Testis (tissue), 3 donors: ENCODE results near the gene ZNF276. TPM values are rescaled to one million over a fixed set of nuclear protein-coding genes. Genes with fewer than 3 reads are reported as not detected.

Source experiments
- DNase-seq: peaks from one replicate; pipeline ENCODE4 v3.0.0-alpha.2; 2019
- H3K27ac ChIP-seq, 2 donors: fragments of 200-600 bp; sonication (generic); one replicate each; pipeline ENCODE4 v1.5.1; 2019
- H3K27me3 ChIP-seq: fragments of 200-600 bp; sonication (generic); one replicate; pipeline ENCODE4 v1.5.1; 2019
- H3K36me3 ChIP-seq: fragments of 200-600 bp; sonication (generic); one replicate; pipeline ENCODE4 v1.5.1; 2017; ENCODE audit warnings: low read depth; ENCODE audit errors: missing control alignments
- H3K4me1 ChIP-seq: fragments of 200-600 bp; sonication (generic); one replicate; pipeline ENCODE4 v1.5.1; 2019
- H3K4me3 ChIP-seq, 2 donors: fragments of 200-600 bp; sonication (generic); one replicate each; pipeline ENCODE4 v1.5.1; 2017 to 2019
- H3K9me3 ChIP-seq: fragments of 200-600 bp; sonication (generic); one replicate; pipeline ENCODE4 v1.5.1; 2017
- CTCF ChIP-seq, 3 experiments: fragments of 450-650 bp in 2 of 3; fragments of 200-600 bp in 1 of 3; sonication (generic) in 1 of 3; IDR thresholded peaks; one replicate each; pipeline ENCODE4 v1.5.1; 2016 to 2019; ENCODE audit warnings: antibody characterized with exemption in 3 of 3, mild to moderate bottlenecking in 2 of 3, moderate library complexity in 1 of 3
- POLR2A ChIP-seq: fragments of 450-650 bp; IDR thresholded peaks from one replicate; pipeline ENCODE4 v1.6.1; 2017; ENCODE audit warnings: antibody characterized with exemption, mild to moderate bottlenecking, moderate library complexity
- WGBS, 2 donors: methylation state at CpG; one replicate each; pipeline ENCODE4 v1.1.5; 2018; 5-methylcytosine and 5-hydroxymethylcytosine counted together
- intact Hi-C: fragments of 100-400 bp; cut with DNase I; formaldehyde crosslinking; loops from one replicate; pipeline ENCODE4 v1.15.1; 2023; ENCODE audit warnings: low total_unique reads
- polyA plus RNA-seq: library from polyadenylated mRNA; stranded (reverse); fragments of 350-450 nt; fragmentation: Illumina TruSeq; extraction: RNeasy Lipid Tissue Mini Kit (QIAGEN cat#74804); gene quantifications from one replicate; pipeline ENCODE4 v1.2.3, GENCODE V29; 2014; ENCODE audit warnings: low read depth, low replicate concordance; ENCODE audit not compliant: insufficient read depth
- total RNA-seq, 2 donors: library from RNA; depleted of rRNA; stranded (reverse); fragments of >200 nt; gene quantifications; one replicate each; pipeline ENCODE4 v1.2.3, GENCODE V29; 2016

Gene ZNF276
- total and polyA plus RNA-seq, 3 donors from 2014 or later, result 31.0 to 48.4 (median 37.8) TPM

GRCh38 chr16:89732918-89733242 lies 11.5 kb downstream of the ZNF276 start:
- no peak for TF ChIP-seq CTCF (IDR thresholded peaks at IDR 0.05)
- no peak for TF ChIP-seq POLR2A
- H3K27me3 ChIP-seq, result no peaks in the 10 kb centered on the region
- DNase-seq, result no peak
- H3K36me3 ChIP-seq, result no peaks in the 10 kb centered on the region
- no peaks in the 10 kb centered on the region for H3K4me1 ChIP-seq
- WGBS, 2 donors, result 95% methylated on average over 9 of the region's 9 CpGs
- no peaks in the 10 kb centered on the region for H3K9me3 ChIP-seq
- intact Hi-C loops, result no loop called here
- no peak overlapping the region for H3K4me3 ChIP-seq
- no peak overlapping the region for H3K27ac ChIP-seq

DNA sequence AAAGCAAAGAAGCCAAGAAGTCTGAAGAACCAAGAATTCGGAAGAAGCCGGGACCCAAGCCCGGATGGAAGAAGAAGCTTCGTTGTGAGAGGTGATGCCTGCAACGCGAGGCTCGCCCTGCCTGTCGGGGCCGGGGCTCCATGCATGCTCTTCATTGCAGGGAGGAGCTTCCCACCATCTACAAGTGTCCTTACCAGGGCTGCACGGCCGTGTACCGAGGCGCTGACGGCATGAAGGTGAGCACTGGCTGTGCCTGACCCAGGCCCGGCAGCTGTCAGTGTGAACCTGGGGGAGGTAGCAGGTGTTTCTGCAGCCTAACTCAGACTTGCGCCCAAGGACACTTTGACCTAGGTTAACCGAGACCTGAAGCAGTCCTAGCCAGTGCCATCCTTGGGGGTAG lies 12.0 kb downstream of the ZNF276 start:
- Histone ChIP-seq H3K4me1 (no peaks in the 10 kb centered on the region), H3K4me3 (no peak overlapping the region), H3K36me3 (no peaks in the 10 kb centered on the region), H3K27me3 (no peaks in the 10 kb centered on the region), H3K27ac (no peak overlapping the region), H3K9me3 (no peaks in the 10 kb centered on the region)
- TF ChIP-seq POLR2A, result no peak
- no peak for TF ChIP-seq CTCF (IDR thresholded peaks at IDR 0.05)
- 92% methylated on average over 8 to 17 of the region's 17 CpGs for WGBS, 2 donors
- intact Hi-C loops, result no loop called here
- no peak for DNase-seq

DNA sequence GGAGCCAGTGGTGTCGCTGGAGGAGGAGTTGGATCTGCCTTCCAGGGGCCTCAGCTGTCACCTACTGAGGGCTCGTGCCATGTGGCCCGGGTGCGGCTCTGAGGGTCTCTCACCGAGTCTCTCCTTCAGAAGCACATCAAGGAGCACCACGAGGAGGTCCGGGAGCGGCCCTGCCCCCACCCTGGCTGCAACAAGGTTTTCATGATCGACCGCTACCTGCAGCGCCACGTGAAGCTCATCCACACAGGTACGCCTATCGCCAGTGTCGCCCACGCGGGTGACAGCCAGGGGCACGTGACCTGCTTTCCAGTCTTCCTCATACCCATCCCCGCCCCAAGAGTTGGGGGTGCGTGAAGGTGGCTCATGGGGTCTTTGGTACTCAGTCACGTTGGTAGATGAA lies 12.5 kb downstream of the ZNF276 start:
- Histone ChIP-seq H3K36me3 (no peaks in the 10 kb centered on the region), H3K4me3 (no peak overlapping the region), H3K9me3 (no peaks in the 10 kb centered on the region), H3K4me1 (no peaks in the 10 kb centered on the region), H3K27ac (no peak overlapping the region), H3K27me3 (no peaks in the 10 kb centered on the region)
- DNase-seq, result no peak
- 92 to 94% methylated on average over 18 to 21 of the region's 21 CpGs for WGBS, 2 donors
- no peak for TF ChIP-seq CTCF (IDR thresholded peaks at IDR 0.05)
- no peak for TF ChIP-seq POLR2A
- intact Hi-C loops, result no loop called here

GRCh38 chr16:89736554-89736953 lies 15.2 kb downstream of the ZNF276 start:
- TF ChIP-seq POLR2A, result no peak
- TF ChIP-seq CTCF (IDR thresholded peaks at IDR 0.05), result no peak
- no peak overlapping the region for H3K27ac ChIP-seq
- no peaks in the 10 kb centered on the region for H3K27me3 ChIP-seq
- H3K4me1 ChIP-seq, result no peaks in the 10 kb centered on the region
- no peak for DNase-seq
- intact Hi-C loops, result no loop called here
- WGBS, 2 donors, result 94 to 100% methylated on average over 2 to 3 of the region's 3 CpGs
- no peaks in the 10 kb centered on the region for H3K9me3 ChIP-seq
- H3K4me3 ChIP-seq, result no peak overlapping the region
- H3K36me3 ChIP-seq, result no peaks in the 10 kb centered on the region

DNA sequence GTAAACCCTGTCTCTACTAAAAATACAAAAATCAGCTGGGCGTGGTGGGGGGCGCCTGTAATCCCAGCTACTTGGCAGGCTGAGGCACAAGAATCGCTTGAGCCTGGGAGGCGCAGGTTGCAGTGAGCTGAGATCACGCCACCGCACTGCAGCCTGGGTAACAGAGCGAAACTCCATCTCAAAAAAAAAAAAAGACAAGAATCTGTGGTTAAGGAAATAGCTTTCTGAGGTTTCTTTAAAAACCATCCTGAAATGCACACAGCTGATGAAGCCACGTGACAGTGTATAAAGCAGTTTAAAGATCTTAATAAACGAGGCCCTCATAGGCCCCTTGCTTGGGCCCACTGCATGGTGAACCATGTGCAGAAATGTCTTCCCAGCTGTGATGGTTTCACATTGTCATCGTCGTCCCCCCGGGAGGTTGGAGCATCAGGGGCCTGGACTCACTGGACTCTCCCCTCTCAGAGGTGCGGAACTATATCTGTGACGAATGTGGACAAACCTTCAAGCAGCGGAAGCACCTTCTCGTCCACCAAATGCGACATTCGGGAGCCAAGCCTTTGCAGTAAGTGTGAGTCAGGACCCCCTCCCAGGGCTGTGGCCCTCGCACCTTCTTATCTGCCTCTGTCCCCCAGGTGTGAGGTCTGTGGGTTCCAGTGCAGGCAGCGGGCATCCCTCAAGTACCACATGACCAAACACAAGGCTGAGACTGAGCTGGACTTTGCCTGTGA lies 16.2 kb downstream of the ZNF276 start:
- H3K4me1 ChIP-seq, result no peaks in the 10 kb centered on the region
- TF ChIP-seq CTCF (IDR thresholded peaks at IDR 0.05) (no peak), POLR2A (no peak)
- 93% methylated on average over 20 of the region's 20 CpGs for WGBS, 2 donors
- intact Hi-C loops, result no loop called here
- DNase-seq, result no peak
- no peaks in the 10 kb centered on the region for H3K36me3 ChIP-seq
- H3K9me3 ChIP-seq, result no peaks in the 10 kb centered on the region
- H3K27me3 ChIP-seq, result no peaks in the 10 kb centered on the region
- no peak overlapping the region for H3K4me3 ChIP-seq
- H3K27ac ChIP-seq, result no peak overlapping the region
